Measurements from ENCODE around the gene ANKRD11. TPM values are rescaled to one million over a fixed set of nuclear protein-coding genes. Genes with fewer than 3 reads are reported as not detected.
"Not testable (repeated sequence)": the region's sequence is repeated elsewhere in the genome, so short reads cannot be mapped to it uniquely, and the experiment has no call there.

ANKRD11 gene
- total and polyA plus RNA-seq, 9 donors = 52.1 to 188 (median 109) TPM

GRCh38 chr16:89382555-89382954, 107.8 kb downstream of the ANKRD11 start:
- H3K27ac ChIP-seq; H3K27me3 ChIP-seq; H3K9me3 ChIP-seq; intact Hi-C loops (cut with DNase I); H3K36me3 ChIP-seq; H3K4me3 ChIP-seq; DNase-seq: not testable (repeated sequence)
- 67 to 74% (median 71%) methylated on average over 5 of the region's 5 CpGs for WGBS, 3 donors
- peak; percentile 6 for TF ChIP-seq POLR2A (IDR thresholded peaks at IDR 0.05)
- peaks cover 22% of the 10 kb centered on the region for H3K4me1 ChIP-seq (ENCODE audit: insufficient read depth)

DNA sequence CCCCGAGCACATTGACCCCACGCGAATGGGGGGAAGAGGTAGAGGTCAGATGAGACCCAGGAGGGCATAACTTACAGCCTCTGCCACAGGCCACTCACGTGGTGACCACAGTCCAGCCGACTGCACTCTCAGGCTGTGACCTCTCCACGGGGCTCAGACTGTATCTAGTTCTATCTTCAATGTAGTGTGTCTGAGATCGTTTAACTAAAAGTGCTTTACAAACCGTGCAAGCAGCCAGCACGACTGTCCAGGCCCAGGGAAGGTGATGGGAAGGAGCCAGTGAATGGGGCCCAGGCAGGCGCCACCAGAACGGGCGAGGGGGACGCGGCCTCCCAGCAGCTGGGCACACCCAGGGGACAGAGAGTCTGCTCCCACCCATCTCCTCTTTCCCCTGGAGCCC, 108.6 kb downstream of the ANKRD11 start:
- WGBS, 3 donors = 60 to 70% (median 66%) methylated on average over 14 of the region's 14 CpGs
- no peak for TF ChIP-seq POLR2A (IDR thresholded peaks at IDR 0.05)
- TF ChIP-seq CTCF (IDR thresholded peaks at IDR 0.05) = no peak
- no peak for TF ChIP-seq EP300 (IDR thresholded peaks at IDR 0.05)
- no peaks in the 10 kb centered on the region for H3K9me3 ChIP-seq
- intact Hi-C loops (cut with DNase I) = no loop called here
- DNase-seq = no peak
- peaks cover 22% of the 10 kb centered on the region for H3K4me1 ChIP-seq (ENCODE audit: insufficient read depth)
- H3K4me3 ChIP-seq = no peak overlapping the region
- no peaks in the 10 kb centered on the region for H3K36me3 ChIP-seq
- H3K27me3 ChIP-seq = no peaks in the 10 kb centered on the region
- H3K27ac ChIP-seq = no peak overlapping the region

DNA sequence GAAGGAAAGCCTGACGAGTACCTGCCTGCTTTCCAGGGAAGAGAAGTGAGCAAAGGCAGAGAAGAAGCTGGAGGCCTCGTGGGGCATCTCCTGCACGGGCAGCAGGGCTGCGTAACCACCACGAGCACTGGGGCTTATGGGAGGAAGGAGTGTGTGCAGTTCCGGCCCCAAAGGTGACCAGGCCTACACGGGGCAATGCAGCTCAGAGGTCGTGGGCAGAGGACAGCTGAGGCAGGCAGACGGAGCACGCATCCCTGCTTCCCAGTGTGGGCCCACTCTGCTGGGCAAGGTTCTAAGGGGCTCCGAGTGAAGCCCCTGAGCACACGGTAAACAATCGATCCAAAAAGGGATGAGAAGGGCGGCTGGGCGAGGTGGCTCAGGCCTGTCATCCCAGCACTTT, 109.7 kb downstream of the ANKRD11 start:
- no peaks in the 10 kb centered on the region for H3K36me3 ChIP-seq
- H3K4me3 ChIP-seq = no peak overlapping the region
- TF ChIP-seq EP300 (IDR thresholded peaks at IDR 0.05) (no peak), POLR2A (IDR thresholded peaks at IDR 0.05) (no peak), CTCF (IDR thresholded peaks at IDR 0.05) (no peak)
- intact Hi-C loops (cut with DNase I) = no loop called here
- H3K9me3 ChIP-seq = no peaks in the 10 kb centered on the region
- H3K27ac ChIP-seq = no peak overlapping the region
- H3K27me3 ChIP-seq = no peaks in the 10 kb centered on the region
- no peak for DNase-seq
- WGBS, 3 donors = 83 to 88% (median 86%) methylated on average over 15 of the region's 15 CpGs
- H3K4me1 ChIP-seq (ENCODE audit: insufficient read depth) = peaks cover 22% of the 10 kb centered on the region

DNA sequence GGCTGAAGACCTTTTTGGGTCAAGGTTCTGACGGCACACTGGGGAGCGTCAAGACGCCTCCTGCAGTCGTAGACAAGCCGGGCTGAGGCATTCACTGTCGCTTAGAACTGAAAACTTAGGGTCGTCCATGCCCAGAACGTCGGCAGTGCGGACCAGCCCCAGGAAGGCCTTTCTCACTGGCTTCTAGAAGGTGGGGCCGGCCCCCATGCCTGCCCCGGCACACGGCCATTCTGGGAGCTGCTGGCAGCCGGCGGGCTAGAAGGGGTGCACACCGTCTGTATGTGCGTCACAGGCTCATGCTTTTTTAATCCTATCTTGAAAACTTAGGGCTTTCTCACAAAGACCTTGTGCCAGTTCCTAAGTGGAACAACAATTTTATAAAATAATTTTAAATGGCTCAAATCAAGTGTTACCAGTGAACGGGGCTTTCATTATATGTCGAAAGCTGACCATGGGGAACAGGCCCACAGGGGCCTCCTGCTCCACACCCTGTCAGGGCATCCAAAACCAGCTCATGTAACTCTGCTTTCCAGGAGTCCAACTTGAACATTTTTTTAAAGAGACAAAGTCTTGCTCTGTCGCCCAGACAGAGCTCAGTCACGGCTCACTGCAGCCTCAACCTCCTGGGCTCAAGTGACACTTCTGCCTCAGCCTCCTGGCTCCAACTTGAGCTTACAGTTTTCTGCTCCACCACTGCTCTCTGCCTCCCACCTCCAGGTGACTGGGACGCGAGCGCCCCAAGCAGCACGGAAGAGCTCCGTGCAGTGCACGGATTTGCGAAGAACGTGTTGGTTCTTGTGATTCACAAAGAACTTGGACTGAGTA, 111.2 kb downstream of the ANKRD11 start:
- peak in 3 of 5 donors; percentile 62 to 78 (median 68) for DNase-seq
- H3K4me1 ChIP-seq (ENCODE audit: insufficient read depth) = peaks cover 26% of the 10 kb centered on the region
- no peaks in the 10 kb centered on the region for H3K9me3 ChIP-seq
- intact Hi-C loops (cut with DNase I) = no loop called here
- H3K4me3 ChIP-seq = no peak overlapping the region
- no peaks in the 10 kb centered on the region for H3K27me3 ChIP-seq
- H3K27ac ChIP-seq = peak overlapping the region in 1 of 2 donors; percentile 73
- WGBS, 3 donors = 30 to 49% (median 39%) methylated on average over 29 of the region's 29 CpGs
- H3K36me3 ChIP-seq = no peaks in the 10 kb centered on the region
- TF ChIP-seq EP300 (IDR thresholded peaks at IDR 0.05) = no peak
- TF ChIP-seq CTCF (IDR thresholded peaks at IDR 0.05) = no peak
- TF ChIP-seq POLR2A (IDR thresholded peaks at IDR 0.05) = no peak

- intact Hi-C loops (cut with DNase I) = no loop called here
These were observed 112.9 kb downstream of the ANKRD11 start for GRCh38 chr16:89377453-89377848.

More at GRCh38 chr16:89377453-89377848, 112.9 kb downstream of the ANKRD11 start:
- H3K4me3 ChIP-seq = no peak overlapping the region
- H3K4me1 ChIP-seq (ENCODE audit: insufficient read depth) = peaks cover 21% of the 10 kb centered on the region
- no peak for TF ChIP-seq EP300 (IDR thresholded peaks at IDR 0.05)
- no peak for TF ChIP-seq POLR2A (IDR thresholded peaks at IDR 0.05)
- no peak for TF ChIP-seq CTCF (IDR thresholded peaks at IDR 0.05)
- no peaks in the 10 kb centered on the region for H3K9me3 ChIP-seq
- H3K27me3 ChIP-seq = no peaks in the 10 kb centered on the region
- no peak overlapping the region for H3K27ac ChIP-seq
- H3K36me3 ChIP-seq = no peaks in the 10 kb centered on the region
- 90 to 93% (median 93%) methylated on average over 8 of the region's 8 CpGs for WGBS, 3 donors
- no peak for DNase-seq
